OCI-LY3 (cell line): Measurements from ENCODE around the gene SNX27.

Experiments
- CTCF ChIP-seq: fragments of 200-600, 300-600 bp; sonication (generic); IDR thresholded peaks from 2 replicates; pipeline ENCODE4 v1.5.1; 2014; ENCODE audit warnings: antibody characterized with exemption, low read length, low read depth
- EZH2phosphoT487 ChIP-seq: fragments of 200-600 bp; shearing (Covaris generic); IDR thresholded peaks from 2 replicates; pipeline ENCODE4 v1.6.1; 2018; ENCODE audit warnings: antibody characterized with exemption, mixed run types, low read depth

GRCh38 chr1:151581451-151581850 lies 30.4 kb upstream of the SNX27 start:
- no peak for TF ChIP-seq CTCF
- TF ChIP-seq EZH2phosphoT487 = no peak
